HEK293T (cell line): Measurements from ENCODE around the gene MIPEP.

ENCODE experiments used
- ARNT ChIP-seq: fragments of 450-650 bp; IDR thresholded peaks from 2 replicates; pipeline ENCODE4 v1.6.1; 2017; ENCODE audit warnings: mild to moderate bottlenecking
- BHLHE40 ChIP-seq: fragments of 450-650 bp; IDR thresholded peaks from 2 replicates; pipeline ENCODE4 v1.6.1; 2016; ENCODE audit warnings: mild to moderate bottlenecking, moderate library complexity, borderline replicate concordance
- ELF4 ChIP-seq: fragments of 450-650 bp; IDR thresholded peaks from 2 replicates; pipeline ENCODE4 v1.6.1; 2017; ENCODE audit warnings: antibody characterized with exemption
- FOXA1 ChIP-seq: fragments of 450-650 bp; IDR thresholded peaks from 2 replicates; pipeline ENCODE4 v1.6.1; 2016; ENCODE audit warnings: mild to moderate bottlenecking
- FOXK2 ChIP-seq: fragments of 450-650 bp; IDR thresholded peaks from 2 replicates; pipeline ENCODE4 v1.6.1; 2016; ENCODE audit warnings: mild to moderate bottlenecking
- FOXM1 ChIP-seq: fragments of 450-650 bp; IDR thresholded peaks from 2 replicates; pipeline ENCODE4 v1.6.1; 2017; ENCODE audit warnings: mild to moderate bottlenecking, borderline replicate concordance
- HDGF ChIP-seq: fragments of 450-650 bp; IDR thresholded peaks from 2 replicates; pipeline ENCODE4 v1.6.1; 2017; ENCODE audit warnings: antibody characterized with exemption, borderline replicate concordance
- L3MBTL2 ChIP-seq: fragments of 450-650 bp; conservative IDR thresholded peaks from 2 replicates; pipeline ENCODE4 v1.6.1; 2016; ENCODE audit warnings: mild to moderate bottlenecking
- NFRKB ChIP-seq: fragments of 450-650 bp; IDR thresholded peaks from 2 replicates; pipeline ENCODE4 v1.6.1; 2016; ENCODE audit warnings: mild to moderate bottlenecking, moderate library complexity
- PKNOX1 ChIP-seq: fragments of 450-650 bp; IDR thresholded peaks from 2 replicates; pipeline ENCODE4 v1.6.1; 2016
- SP1 ChIP-seq: fragments of 450-650 bp; IDR thresholded peaks from 2 replicates; pipeline ENCODE4 v1.6.1; 2017
- SUZ12 ChIP-seq: fragments of 450-650 bp; IDR thresholded peaks from 2 replicates; pipeline ENCODE4 v1.6.1; 2016; ENCODE audit warnings: mild to moderate bottlenecking
- TARDBP ChIP-seq: fragments of 450-650 bp; IDR thresholded peaks from 2 replicates; pipeline ENCODE4 v1.6.1; 2016
- ZNF384 ChIP-seq: fragments of 450-650 bp; IDR thresholded peaks from 2 replicates; pipeline ENCODE4 v1.6.1; 2016

DNA sequence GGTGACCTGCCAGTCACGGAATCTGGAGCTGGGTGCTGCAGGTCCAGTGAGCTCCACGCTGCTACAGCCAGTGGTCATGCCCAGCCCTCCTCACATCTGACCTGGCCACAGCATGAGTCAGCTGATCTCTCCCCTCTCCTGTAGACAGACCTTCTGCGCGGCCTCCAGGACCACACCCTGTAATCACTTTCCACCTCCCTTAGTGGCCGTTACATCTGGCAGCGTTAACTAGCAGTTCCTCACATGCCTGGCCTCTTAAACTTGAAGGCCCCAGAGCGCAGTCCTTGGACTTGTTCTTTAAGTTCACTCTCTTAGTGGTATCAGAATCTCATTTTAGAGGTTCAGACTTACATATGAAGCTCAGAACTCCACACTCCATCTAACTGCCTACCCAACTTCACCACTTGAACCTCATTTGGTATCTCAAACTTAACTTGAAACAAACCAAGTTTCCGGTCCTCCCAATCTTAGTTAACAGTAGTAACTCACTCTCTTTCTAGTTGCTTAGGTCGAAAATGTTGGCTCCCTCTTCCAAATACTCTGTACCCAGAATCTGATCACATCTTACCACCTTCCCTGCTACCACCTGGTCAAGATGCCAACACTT is 22.7 kb downstream of the MIPEP start:
- TF ChIP-seq FOXM1 (no peak), FOXA1 (no peak), SP1 (no peak), TARDBP (no peak), NFRKB (no peak), ZNF384 (no peak), BHLHE40 (no peak), L3MBTL2 (no peak), SUZ12 (no peak), ARNT (no peak), PKNOX1 (no peak), HDGF (no peak), ELF4 (no peak), FOXK2 (no peak)
